Measurements from ENCODE around the gene ATP5F1D. TPM values are rescaled to one million over a fixed set of nuclear protein-coding genes. Genes with fewer than 3 reads are reported as not detected.

ATP5F1D gene
- total and polyA plus RNA-seq, 2 of the 13 experiments (the other 11 are each of a cell fraction or from before 2014, with no cell fraction given): 39.4 to 78.7 TPM

- TF ChIP-seq ZKSCAN8 (CRISPR knock-in tag; IDR thresholded peaks at IDR 0.05; ENCODE audit: borderline replicate concordance) (peak; percentile 20; the same call in 1 of the 2 replicates), ELK4 (CRISPR knock-in tag; IDR thresholded peaks at IDR 0.05; ENCODE audit: borderline replicate concordance) (no peak), SMARCC2 (IDR thresholded peaks at IDR 0.05) (no peak), TP53 (CRISPR knock-in tag; conservative IDR thresholded peaks at IDR 0.05) (0 out of 2 replicates have a peak, but pooled peaks have one; percentile 29), ZNF891 (CRISPR knock-in tag; IDR thresholded peaks at IDR 0.05) (no peak), ZNF232 (CRISPR knock-in tag; IDR thresholded peaks at IDR 0.05; ENCODE audit: borderline replicate concordance) (no peak), ZNF704 (CRISPR knock-in tag; IDR thresholded peaks at IDR 0.05; ENCODE audit: borderline replicate concordance) (peak; percentile 68; the same call in 1 of the 2 replicates), POGZ (CRISPR knock-in tag; IDR thresholded peaks at IDR 0.05) (no peak), KLF12 (CRISPR knock-in tag; IDR thresholded peaks at IDR 0.05; ENCODE audit: borderline replicate concordance) (peak; percentile 77; the same call in 1 of the 2 replicates), ZNF383 (CRISPR knock-in tag; IDR thresholded peaks at IDR 0.05; ENCODE audit: borderline replicate concordance) (no peak), ZNF710 (CRISPR knock-in tag; IDR thresholded peaks at IDR 0.05; ENCODE audit: borderline replicate concordance) (0 out of 2 replicates have a peak, but pooled peaks have one; percentile 68), NCOA1 (CRISPR knock-in tag; IDR thresholded peaks at IDR 0.05) (no peak), GLI4 (CRISPR knock-in tag; IDR thresholded peaks at IDR 0.05; ENCODE audit: borderline replicate concordance) (no peak), SMAD1 (CRISPR knock-in tag; IDR thresholded peaks at IDR 0.05; ENCODE audit: borderline replicate concordance, low read depth) (no peak), ZNF562 (CRISPR knock-in tag; IDR thresholded peaks at IDR 0.05; ENCODE audit: borderline replicate concordance) (no peak), THAP11 (CRISPR knock-in tag; IDR thresholded peaks at IDR 0.05) (peak; percentile 44), SRSF1 (optimal IDR thresholded peaks at IDR 0.05; ENCODE audit: low read depth, low read length) (no peak)
Measured at GRCh38 chr19:1266129-1266915, 24.8 kb downstream of the ATP5F1D start (continued).

All from HepG2 (cell line).